ENCODE measurements around the gene MANSC1. TPM values are rescaled to one million over a fixed set of nuclear protein-coding genes. Genes with fewer than 3 reads are reported as not detected.

Gene MANSC1
- polyA plus RNA-seq, 1 donor from 2014 or later: 1.3 TPM

DNA sequence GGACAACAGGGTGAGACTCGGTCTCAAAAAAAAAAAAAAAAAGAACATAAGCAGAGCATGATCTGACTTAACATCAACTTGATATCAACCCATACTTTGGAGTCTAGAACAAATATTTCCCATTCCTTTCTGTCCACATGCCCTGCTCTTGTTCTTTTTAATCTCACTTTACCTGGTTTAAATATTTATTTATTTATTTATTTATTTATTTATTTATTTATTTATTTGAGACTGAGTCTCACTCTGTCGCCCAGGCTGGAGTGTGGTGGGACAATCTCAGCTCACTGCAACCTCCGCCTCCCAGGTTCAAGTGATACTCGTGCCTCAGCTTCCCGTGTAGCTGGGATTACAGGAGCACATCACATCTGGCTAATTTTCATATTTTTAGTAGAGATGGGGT, 63.6 kb downstream of the MANSC1 start:
- H2AFZ ChIP-seq (ENCODE audit: low read depth, low read length): no peak overlapping the region
- H3K27ac ChIP-seq (ENCODE audit: low read length): no peak overlapping the region
- H3K9ac ChIP-seq (ENCODE audit: low read length): no peak overlapping the region
- no peaks in the 10 kb centered on the region for H3K9me3 ChIP-seq (ENCODE audit: low read length)
- H3K27me3 ChIP-seq (ENCODE audit: insufficient read depth, low read depth, low read length): no peaks in the 10 kb centered on the region
- no peaks in the 10 kb centered on the region for H3K36me3 ChIP-seq (ENCODE audit: insufficient read depth, low read length)
- no peaks in the 10 kb centered on the region for H3K9me2 ChIP-seq (ENCODE audit: insufficient read depth, low read length)
- no peaks in the 10 kb centered on the region for H3F3A ChIP-seq (ENCODE audit: insufficient read depth, low read length, poor library complexity, severe bottlenecking)
- H3K79me2 ChIP-seq (replicated peaks; ENCODE audit: insufficient read depth, low read length): no peaks in the 10 kb centered on the region
- no peak overlapping the region for H3K4me2 ChIP-seq (ENCODE audit: low read length)
- TF ChIP-seq SMC3 (conservative IDR thresholded peaks at IDR 0.05; ENCODE audit: poor library complexity) (no peak), RAD21 (conservative IDR thresholded peaks at IDR 0.05) (no peak), MXI1 (conservative IDR thresholded peaks at IDR 0.05; ENCODE audit: poor library complexity, severe bottlenecking) (no peak), EP300 (conservative IDR thresholded peaks at IDR 0.05; ENCODE audit: poor library complexity, severe bottlenecking) (no peak), EZH2 (IDR thresholded peaks at IDR 0.05; ENCODE audit: borderline replicate concordance, insufficient read depth, low read length, poor library complexity, severe bottlenecking) (no peak), TAF1 (IDR thresholded peaks at IDR 0.05; ENCODE audit: low read depth) (no peak), POLR2AphosphoS5 (IDR thresholded peaks at IDR 0.05) (no peak)
- TF ChIP-seq, protein P1, sequence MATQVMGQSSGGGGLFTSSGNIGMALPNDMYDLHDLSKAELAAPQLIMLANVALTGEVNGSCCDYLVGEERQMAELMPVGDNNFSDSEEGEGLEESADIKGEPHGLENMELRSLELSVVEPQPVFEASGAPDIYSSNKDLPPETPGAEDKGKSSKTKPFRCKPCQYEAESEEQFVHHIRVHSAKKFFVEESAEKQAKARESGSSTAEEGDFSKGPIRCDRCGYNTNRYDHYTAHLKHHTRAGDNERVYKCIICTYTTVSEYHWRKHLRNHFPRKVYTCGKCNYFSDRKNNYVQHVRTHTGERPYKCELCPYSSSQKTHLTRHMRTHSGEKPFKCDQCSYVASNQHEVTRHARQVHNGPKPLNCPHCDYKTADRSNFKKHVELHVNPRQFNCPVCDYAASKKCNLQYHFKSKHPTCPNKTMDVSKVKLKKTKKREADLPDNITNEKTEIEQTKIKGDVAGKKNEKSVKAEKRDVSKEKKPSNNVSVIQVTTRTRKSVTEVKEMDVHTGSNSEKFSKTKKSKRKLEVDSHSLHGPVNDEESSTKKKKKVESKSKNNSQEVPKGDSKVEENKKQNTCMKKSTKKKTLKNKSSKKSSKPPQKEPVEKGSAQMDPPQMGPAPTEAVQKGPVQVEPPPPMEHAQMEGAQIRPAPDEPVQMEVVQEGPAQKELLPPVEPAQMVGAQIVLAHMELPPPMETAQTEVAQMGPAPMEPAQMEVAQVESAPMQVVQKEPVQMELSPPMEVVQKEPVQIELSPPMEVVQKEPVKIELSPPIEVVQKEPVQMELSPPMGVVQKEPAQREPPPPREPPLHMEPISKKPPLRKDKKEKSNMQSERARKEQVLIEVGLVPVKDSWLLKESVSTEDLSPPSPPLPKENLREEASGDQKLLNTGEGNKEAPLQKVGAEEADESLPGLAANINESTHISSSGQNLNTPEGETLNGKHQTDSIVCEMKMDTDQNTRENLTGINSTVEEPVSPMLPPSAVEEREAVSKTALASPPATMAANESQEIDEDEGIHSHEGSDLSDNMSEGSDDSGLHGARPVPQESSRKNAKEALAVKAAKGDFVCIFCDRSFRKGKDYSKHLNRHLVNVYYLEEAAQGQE (IDR thresholded peaks at IDR 0.05; ENCODE audit: borderline replicate concordance): no peak
- TF ChIP-seq, protein P2, sequence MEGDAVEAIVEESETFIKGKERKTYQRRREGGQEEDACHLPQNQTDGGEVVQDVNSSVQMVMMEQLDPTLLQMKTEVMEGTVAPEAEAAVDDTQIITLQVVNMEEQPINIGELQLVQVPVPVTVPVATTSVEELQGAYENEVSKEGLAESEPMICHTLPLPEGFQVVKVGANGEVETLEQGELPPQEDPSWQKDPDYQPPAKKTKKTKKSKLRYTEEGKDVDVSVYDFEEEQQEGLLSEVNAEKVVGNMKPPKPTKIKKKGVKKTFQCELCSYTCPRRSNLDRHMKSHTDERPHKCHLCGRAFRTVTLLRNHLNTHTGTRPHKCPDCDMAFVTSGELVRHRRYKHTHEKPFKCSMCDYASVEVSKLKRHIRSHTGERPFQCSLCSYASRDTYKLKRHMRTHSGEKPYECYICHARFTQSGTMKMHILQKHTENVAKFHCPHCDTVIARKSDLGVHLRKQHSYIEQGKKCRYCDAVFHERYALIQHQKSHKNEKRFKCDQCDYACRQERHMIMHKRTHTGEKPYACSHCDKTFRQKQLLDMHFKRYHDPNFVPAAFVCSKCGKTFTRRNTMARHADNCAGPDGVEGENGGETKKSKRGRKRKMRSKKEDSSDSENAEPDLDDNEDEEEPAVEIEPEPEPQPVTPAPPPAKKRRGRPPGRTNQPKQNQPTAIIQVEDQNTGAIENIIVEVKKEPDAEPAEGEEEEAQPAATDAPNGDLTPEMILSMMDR (IDR thresholded peaks at IDR 0.05; ENCODE audit: poor library complexity, severe bottlenecking): no peak
- no peak overlapping the region for H3K4me3 ChIP-seq (ENCODE audit: low read length)
- H4K20me1 ChIP-seq (ENCODE audit: insufficient read depth): no peaks in the 10 kb centered on the region

DNA sequence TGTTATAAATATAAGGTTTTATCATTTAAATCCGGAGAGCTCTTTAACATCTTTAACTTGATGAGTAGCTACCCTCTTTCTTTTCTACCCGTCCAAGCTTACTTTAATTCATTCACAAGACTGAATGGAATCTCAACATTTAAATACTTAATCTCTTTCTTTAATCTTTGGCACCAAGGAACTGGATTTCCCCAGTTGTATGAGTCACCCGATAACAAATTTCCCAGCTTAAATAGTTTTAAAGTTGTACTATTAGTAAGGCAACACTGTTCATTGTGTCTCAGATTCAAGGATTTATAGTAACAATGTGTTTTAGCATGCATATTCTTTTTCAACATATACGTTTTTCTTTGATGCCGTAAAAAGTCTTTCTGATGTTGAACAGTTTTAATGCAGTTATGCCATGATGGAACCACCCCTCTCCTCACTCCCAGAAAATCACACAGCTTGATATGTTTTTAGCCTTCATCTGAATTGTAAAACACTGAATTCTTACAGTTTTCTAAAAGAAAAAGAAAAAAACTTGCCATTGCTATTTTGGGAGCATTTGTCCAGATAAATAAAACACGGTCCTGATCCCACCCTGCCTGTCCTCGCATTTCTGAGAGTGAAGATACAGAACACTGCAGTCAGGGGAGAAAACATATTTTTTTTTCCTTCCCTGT, 67.1 kb downstream of the MANSC1 start:
- no peaks in the 10 kb centered on the region for H3K9me2 ChIP-seq (ENCODE audit: insufficient read depth, low read length)
- H3K27me3 ChIP-seq (ENCODE audit: insufficient read depth, low read depth, low read length): no peaks in the 10 kb centered on the region
- no peak overlapping the region for H3K9ac ChIP-seq (ENCODE audit: low read length)
- H3K4me2 ChIP-seq (ENCODE audit: low read length): no peak overlapping the region
- H3K9me3 ChIP-seq (ENCODE audit: low read length): no peaks in the 10 kb centered on the region
- H3F3A ChIP-seq (ENCODE audit: insufficient read depth, low read length, poor library complexity, severe bottlenecking): no peaks in the 10 kb centered on the region
- no peak overlapping the region for H3K27ac ChIP-seq (ENCODE audit: low read length)
- no peaks in the 10 kb centered on the region for H3K36me3 ChIP-seq (ENCODE audit: insufficient read depth, low read length)
- no peak overlapping the region for H2AFZ ChIP-seq (ENCODE audit: low read depth, low read length)
- H3K4me3 ChIP-seq (ENCODE audit: low read length): no peak overlapping the region
- no peaks in the 10 kb centered on the region for H4K20me1 ChIP-seq (ENCODE audit: insufficient read depth)
- TF ChIP-seq POLR2AphosphoS5 (IDR thresholded peaks at IDR 0.05): no peak
- no peak for TF ChIP-seq SMC3 (conservative IDR thresholded peaks at IDR 0.05; ENCODE audit: poor library complexity)
- no peak for TF ChIP-seq MXI1 (conservative IDR thresholded peaks at IDR 0.05; ENCODE audit: poor library complexity, severe bottlenecking)
- TF ChIP-seq EP300 (conservative IDR thresholded peaks at IDR 0.05; ENCODE audit: poor library complexity, severe bottlenecking): no peak
- TF ChIP-seq, protein P1 (IDR thresholded peaks at IDR 0.05; ENCODE audit: borderline replicate concordance): no peak
- no peak for TF ChIP-seq EZH2 (IDR thresholded peaks at IDR 0.05; ENCODE audit: borderline replicate concordance, insufficient read depth, low read length, poor library complexity, severe bottlenecking)
- TF ChIP-seq RAD21 (conservative IDR thresholded peaks at IDR 0.05): no peak
- TF ChIP-seq TAF1 (IDR thresholded peaks at IDR 0.05; ENCODE audit: low read depth): no peak
- TF ChIP-seq, protein P2 (IDR thresholded peaks at IDR 0.05; ENCODE audit: poor library complexity, severe bottlenecking): no peak
- H3K79me2 ChIP-seq (replicated peaks; ENCODE audit: insufficient read depth, low read length): no peaks in the 10 kb centered on the region
